ENCODE results near the gene PDRG1.
"Not testable (repeated sequence)": the region's sequence is repeated elsewhere in the genome, so short reads cannot be mapped to it uniquely, and the experiment has no call there.

PDRG1 gene

GRCh38 chr20:31926493-31926892 lies 25.4 kb downstream of the PDRG1 start:
- DNase-seq (ENCODE audit: low spot score), result no peak

DNA sequence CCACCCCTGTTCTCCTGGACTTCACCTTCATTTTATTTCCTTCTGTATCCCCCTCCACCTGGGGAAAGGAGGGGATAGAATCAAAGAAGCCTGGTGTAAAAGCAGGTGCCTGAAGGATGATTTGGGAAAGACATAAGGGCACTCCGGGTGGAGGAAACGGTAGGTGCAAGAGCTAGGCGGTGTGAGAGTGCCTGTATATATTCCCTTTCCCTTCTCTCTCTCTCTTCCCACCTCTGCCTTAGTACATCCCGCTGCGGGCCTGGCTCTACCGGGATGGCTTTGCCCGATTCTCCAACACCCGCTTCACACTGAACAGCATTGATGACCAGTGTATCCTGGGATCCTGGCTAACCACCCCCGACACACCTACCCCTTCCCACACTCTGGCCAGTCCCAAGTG lies 26.2 kb downstream of the PDRG1 start:
- DNase-seq (ENCODE audit: low spot score), result no peak

GRCh38 chr20:31924561-31924960 lies 27.3 kb downstream of the PDRG1 start:
- no peak for DNase-seq (ENCODE audit: low spot score)

GRCh38 chr20:31923388-31924331 lies 28.2 kb downstream of the PDRG1 start:
- no peak for DNase-seq (ENCODE audit: low spot score)

DNA sequence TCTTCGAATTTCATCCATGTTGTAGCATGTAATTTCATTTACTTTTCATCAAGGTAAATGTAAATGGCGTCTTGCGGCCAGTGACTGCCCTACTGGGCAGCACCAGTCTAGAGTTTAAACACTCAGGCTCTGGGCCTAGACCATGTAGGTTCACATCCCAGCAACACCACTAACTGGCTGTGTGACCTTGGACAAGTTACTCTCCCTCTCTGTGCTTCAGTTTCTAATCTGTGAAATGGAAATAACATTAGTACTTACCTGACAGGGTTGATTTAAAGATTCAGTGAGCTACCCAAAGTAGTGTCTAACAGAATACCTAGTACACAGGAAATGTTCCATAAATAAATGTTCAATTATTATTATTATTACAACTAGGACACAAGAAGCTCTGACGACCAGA lies 29.3 kb downstream of the PDRG1 start:
- DNase-seq (ENCODE audit: low spot score), result no peak

DNA sequence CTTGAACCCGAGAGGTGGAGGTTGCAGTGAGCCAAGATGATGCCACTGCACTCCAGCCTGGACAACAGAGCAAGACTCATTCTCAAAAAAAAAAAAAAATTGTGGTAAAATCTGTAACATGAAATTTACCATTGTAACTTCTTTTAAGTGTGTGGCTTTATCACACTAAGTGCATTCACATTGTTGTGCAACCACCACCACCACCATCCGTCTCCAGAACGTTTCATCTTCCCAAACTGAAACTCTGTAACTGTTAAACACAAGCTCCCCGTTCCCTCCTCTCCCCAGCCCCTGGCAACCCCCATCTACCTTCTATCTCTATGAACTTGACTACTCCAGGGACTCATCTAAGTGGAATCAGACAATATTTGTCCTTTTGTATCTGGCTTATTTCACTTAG lies 29.7 kb downstream of the PDRG1 start:
- no peak for DNase-seq (ENCODE audit: low spot score)

DNA sequence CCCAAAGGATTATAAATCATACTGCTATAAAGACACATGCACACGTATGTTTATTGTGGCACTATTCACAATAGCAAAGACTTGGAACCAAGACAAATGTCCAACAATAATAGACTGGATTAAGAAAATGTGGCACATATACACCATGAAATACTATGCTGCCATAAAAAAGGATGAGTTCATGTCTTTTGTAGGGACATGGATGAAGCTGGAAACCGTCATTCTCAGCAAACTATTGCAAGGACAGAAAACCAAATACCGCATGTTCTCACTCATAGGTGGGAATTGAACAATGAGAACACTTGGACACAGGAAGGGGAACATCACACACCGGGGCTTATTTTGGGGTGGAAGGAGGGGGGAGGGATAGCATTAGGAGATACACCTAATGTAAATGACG lies 30.4 kb downstream of the PDRG1 start:
- not testable (repeated sequence) for DNase-seq (ENCODE audit: low spot score)

DNA sequence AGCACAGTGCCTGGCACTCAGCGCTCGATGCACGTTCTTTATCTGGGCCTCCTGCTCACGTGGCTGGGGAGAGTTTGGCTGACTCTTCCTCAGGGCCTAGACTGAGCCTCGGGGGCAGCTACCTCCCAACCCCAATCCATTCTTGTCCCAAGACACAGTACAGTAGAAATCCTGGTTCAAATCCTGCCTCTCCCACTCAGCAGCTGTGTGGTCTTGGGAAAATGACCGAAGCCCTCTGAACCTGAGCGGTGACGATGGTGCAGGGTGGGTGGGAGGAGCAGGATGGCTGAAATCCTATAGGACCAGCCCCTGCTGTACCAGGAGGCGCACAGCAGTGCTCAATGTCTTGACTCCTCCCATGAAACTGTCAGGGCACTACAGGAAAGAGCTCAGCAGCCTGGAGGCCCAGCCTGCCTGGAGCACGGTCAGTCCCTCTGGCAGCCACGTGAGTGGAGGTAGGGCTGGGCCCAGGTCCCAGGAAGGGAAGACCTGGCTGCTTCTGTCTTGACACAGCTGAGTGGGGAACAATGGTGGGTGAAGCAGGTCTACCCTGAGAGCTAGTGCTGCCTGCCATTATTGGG lies 31.5 kb downstream of the PDRG1 start:
- no peak for DNase-seq (ENCODE audit: low spot score)

- DNase-seq (ENCODE audit: low spot score), result no peak
Measured at GRCh38 chr20:31919410-31920155, 32.3 kb downstream of the PDRG1 start.

DNA sequence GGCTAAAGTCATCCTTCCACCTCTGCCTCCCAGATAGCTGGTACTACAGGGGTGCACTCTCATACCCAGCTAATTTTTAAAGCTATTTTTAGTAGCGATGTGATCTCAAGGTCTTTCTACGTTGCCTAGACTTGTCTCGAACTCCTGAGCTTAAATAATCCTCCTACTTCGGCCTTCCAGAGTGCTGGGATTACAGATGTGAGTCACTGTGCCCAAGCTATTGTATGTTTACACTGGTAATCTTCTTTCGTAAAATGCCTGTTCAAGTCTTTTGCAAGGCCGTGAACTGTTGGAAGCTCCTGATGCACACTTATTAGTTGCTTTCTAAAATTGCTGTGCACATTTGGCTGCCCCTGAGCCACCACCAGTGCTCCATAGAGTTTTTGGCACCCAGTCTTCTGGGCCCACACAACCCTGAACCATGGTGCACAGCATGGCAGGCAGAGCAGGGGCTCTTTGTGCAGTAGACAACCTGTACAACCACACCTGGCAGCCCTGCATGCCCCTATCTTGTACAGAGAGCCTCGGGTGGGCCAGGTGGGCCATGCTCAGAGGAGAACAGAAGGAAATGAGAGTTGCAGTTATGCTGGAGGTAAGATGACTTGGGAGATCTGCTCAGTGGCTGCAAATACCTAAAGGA lies 33.3 kb downstream of the PDRG1 start:
- DNase-seq (ENCODE audit: low spot score), result no peak

DNA sequence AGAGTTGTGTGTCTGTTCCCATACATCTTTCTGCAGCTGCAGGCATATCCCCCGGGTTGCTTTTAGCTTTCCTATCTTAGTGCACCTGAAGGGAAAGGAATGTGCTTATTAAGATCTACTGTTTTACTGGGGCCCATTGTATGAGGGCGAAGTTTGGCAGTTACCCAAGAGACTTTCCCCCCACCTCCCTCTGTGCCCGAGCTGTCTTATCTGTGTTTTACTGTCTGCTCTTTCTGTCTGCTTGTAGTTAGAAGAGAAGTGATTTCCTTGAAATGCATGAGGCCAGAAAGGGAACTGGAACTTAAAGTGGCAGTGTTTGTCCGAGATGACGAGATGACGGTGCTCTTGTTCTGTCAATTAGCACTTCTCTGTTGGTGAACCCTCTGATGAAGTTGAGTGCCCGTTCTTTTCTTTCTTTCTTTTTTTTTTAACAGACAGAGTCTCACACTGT lies 33.9 kb downstream of the PDRG1 start:
- DNase-seq (ENCODE audit: low spot score), result not testable (repeated sequence)

DNA sequence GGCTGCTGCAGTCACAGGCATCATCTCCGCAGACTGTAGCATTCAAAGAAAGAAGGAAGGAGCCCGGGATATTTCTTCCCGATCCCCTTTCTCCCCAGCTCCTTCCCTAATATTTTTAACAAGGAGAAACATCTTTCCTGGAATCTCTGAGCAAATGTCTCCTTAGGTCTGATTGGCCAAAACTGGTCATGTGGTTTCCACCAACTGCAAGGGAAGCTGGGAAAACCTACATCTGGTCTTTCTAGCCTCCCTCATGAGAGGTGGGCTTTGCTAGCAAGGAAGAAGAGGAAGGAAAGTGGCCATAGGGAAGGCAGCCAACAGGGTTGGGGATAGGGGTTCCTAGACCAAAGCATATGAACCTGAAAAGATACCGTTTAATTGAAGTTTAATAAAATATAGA lies 35.1 kb downstream of the PDRG1 start:
- no peak for DNase-seq (ENCODE audit: low spot score)

DNA sequence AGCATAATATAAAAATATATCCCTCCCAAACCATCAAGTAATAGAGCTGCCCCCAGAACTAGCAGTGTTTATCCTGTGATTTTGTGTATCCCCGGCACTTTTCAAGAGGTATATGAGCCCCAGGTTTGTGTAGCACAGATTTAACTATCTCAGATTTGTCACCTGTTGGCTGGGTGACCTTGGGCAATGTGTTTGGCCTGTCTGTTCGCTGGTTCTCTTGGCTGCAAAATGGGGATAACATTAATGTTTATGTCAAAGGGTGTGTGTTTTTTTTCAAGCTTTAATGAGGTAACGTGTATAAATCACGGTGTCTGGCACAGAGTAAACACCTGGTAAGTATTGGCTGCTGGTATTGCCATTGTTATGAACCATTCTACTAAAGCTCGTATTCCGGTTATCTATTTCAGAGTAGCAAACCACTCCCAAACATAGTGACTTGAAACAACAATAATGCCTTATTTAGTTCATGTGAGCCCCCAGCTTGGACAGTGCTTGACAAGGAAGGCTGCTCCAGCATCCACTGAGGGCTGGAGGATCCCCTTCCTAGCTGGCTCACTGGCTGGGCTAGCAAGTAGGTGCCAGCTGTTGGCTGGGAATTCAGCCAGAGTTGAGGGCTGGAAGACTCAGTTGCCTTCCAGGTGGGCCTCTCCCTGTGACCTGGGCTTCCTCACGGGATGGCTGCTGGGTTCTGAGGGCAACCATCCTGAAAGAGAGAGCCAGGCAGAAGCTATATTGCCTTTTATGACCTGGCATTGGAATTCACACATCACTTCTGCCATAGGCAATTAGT lies 36.2 kb downstream of the PDRG1 start:
- DNase-seq (ENCODE audit: low spot score), result no peak

GRCh38 chr20:31914170-31914569 lies 37.7 kb downstream of the PDRG1 start:
- no peak for DNase-seq (ENCODE audit: low spot score)

GRCh38 chr20:31913431-31914157 lies 38.3 kb downstream of the PDRG1 start:
- no peak for DNase-seq (ENCODE audit: low spot score)

GRCh38 chr20:31910071-31910803 lies 41.6 kb downstream of the PDRG1 start:
- DNase-seq (ENCODE audit: low spot score), result no peak

- no peak for DNase-seq (ENCODE audit: low spot score)
Measured at GRCh38 chr20:31909253-31910070, 42.4 kb downstream of the PDRG1 start.

- DNase-seq (ENCODE audit: low spot score), result no peak
Measured at GRCh38 chr20:31908424-31908823, 43.4 kb downstream of the PDRG1 start.

GRCh38 chr20:31908016-31908415 lies 43.8 kb downstream of the PDRG1 start:
- no peak for DNase-seq (ENCODE audit: low spot score)
